HG02642 (cell line): ENCODE measurements around the gene MRTFB.

ENCODE experiments used
- ATAC-seq: cut with Tn5 transposase; IDR thresholded peaks from one replicate; pipeline ENCODE4 v1.9.1; 2021; ENCODE audit warnings: mild to moderate bottlenecking; ENCODE audit not compliant: unreplicated experiment, poor library complexity

The MRTFB gene

DNA sequence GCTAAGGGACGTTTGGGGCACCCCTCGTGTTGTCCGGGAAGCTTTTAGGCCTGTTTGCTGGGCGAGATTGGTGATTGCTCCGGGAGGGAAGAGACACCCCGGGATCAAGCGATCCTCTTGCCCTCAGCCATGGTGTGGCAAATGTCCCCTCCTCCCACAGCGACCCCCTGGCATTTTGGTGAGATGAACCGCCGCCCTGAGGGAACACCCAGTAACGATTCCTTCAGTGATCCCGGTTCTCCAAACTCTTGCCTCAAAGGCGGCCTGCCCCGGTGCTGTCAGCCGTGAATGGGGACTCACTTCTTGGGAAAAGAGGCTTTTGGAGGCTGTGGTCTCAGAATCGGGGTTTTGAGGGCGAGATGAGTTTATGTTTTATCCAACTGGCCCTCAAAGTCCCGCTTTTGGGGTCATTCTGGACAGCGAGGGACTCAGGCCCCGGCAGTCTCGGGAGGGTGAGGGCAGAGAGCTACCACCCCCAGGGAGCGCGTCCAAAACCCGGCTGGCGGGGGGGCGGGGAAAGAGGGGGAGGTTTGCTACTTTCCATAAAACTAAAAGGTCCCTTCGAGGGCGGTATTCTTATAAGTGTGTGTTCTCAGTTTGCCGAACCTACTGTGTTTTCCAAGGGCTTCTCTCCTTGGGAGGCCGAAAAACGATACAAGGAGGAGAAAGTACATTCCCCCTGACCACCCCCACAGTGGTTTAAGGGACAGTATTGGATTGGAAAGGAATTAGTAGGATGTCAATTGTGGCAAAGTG lies 232.7 kb downstream of the MRTFB start:
- ATAC-seq = no peak

GRCh38 chr16:14304891-14305460 lies 233.9 kb downstream of the MRTFB start:
- no peak for ATAC-seq

DNA sequence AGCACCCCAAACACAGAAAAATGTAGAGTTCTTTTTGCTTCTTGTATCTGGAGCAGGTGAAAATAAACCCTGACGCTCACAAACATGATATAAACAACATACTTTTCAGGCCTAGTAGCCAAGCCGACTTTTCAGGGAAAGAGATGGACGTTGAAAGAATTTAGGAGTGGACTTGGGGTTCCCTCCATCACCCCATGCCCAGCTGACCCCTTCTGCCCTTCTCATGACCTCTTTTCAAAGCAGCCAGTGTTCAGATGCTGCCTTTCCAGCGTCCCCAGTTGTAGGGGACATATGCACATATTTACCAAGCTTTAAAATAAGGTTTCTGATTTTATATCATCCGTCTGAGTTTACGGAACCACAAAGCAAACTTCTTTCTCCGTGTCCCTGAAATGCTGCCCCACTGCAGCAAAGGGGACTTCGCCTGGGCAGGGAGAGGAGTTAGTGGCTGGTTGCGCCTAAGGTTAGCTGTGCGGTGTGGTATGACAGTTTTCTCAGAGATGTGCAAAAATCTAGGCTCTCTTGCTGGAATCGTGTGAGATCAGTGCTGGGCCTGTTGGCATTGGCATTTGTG lies 235.5 kb downstream of the MRTFB start:
- ATAC-seq = no peak

DNA sequence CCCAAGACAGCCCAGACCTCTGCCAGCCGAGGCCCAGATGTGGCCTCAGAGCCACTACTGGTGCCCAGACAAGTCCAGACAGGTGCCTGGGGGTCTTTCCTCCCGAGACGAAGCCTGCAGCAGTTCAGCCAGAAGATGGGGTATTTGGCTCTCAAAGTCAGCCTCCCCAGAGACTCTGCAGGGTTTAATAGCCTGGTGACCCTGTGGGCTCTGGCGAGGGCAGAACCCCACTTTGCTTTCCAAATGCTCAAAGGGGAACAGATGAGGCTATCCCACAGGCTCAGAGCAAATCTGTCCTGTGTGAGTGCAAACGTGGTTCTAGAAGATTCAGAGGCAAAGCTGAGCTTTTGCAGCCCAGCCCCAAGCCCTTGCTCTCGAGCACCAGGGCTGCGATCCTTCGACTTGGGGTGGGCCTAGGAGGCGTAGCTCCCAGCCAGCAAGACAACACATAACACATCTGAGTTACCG lies 236.0 kb downstream of the MRTFB start:
- no peak for ATAC-seq

GRCh38 chr16:14307527-14308367 lies 236.6 kb downstream of the MRTFB start:
- no peak for ATAC-seq

DNA sequence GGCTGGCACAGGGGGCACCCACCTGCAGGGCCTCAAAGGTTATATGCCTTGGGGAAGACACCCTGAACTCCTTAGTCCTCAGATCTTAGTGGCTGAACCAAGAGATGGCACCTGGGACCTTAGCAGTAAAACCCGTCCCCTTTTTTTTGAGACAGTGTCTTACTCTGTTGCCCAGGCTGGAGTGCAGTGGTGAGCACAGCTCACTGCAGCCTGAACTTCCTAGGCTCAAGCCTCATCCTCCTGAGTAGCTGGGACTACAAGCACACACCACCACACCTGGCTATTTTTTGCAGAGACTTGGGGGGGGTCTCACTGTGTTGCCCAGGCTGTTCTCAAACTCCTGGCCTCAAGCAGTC lies 237.2 kb downstream of the MRTFB start:
- ATAC-seq = no peak

DNA sequence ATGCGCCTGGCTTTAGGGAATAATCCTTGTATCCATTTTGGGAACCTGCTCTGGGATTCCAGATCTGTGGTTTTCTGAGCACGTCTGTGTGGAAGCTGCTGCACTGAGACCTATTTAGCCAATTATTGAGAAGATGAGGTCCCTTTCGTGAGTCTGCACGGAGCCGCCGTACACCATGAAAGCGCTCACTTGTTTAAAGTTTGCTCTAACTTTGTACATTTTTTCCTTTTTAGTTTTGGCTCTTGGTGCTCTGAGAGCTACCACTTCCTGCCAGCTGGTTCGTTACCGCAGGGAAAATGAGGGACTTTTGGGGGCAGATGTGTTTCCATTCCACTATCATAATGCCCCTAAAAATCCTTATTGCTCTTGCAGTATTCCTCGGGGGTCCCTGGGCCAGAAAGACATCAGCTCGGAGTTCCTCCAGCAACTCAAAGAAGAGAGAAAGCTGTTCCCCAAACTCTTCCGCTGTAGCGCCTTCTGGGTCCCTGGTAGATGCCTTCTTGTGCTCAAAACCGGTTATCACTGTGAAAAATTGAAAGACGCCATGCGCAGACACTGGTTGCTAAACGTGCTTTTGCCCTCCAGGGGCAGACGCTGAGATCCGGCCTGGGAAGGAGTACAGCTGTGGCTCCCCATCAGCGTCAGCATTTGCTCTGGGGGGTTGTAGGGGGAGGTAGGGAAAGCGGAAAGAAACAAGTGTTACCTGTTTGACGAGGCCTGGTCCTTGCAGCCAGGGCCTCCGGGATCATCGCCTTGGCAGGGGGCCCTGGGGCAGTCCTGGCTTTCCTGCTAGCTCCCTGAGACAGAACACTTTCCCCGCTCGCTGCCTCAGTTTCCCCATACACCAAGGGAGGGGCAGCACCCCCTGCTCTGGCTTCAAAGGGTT lies 238.1 kb downstream of the MRTFB start:
- ATAC-seq = peak; percentile 27

GRCh38 chr16:14309906-14310305 lies 238.8 kb downstream of the MRTFB start:
- no peak for ATAC-seq

- peak; percentile 69 for ATAC-seq
Observed at GRCh38 chr16:14310519-14310991, 239.4 kb downstream of the MRTFB start.

GRCh38 chr16:14314116-14314515 lies 243.0 kb downstream of the MRTFB start:
- no peak for ATAC-seq

DNA sequence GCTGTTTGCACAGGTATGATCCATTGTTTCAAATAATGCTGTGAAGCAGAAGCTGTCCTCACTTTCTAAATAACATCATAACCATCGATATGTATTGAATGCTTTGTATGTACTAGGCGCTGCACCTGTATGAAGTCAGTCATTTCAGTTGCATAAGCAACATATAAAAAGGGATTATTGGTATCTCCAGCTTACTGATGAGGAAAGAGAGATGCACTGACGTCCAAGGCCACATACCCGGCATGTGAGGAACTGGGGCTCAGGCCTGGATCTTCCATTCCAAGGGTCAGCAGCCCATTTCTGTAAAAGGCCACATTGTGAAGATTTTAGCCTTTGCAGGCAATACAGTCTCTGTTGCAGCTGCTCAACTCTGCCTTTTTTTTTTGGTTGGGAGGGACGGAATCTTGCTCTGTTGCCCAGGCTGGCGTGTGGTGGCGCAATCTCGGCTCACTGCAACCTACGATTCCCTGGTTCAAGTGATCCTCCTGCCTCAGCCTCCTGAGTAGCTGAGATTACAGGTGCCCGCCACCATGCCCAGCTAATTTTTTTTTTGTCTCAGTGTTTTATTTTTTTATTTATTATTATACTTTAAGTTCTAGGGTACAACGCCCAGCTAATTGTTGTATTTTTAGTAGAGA lies 244.7 kb downstream of the MRTFB start:
- ATAC-seq = no peak
